Skeletal muscle satellite cell (primary cell): Measurements from ENCODE around the gene NOC2L.
"Not testable (repeated sequence)": the region's sequence is repeated elsewhere in the genome, so short reads cannot be mapped to it uniquely, and the experiment has no call there.

Experiments used
- H3K27me3 ChIP-seq: 2 replicates; pipeline ENCODE4 v1.7.0; 2013; ENCODE audit warnings: low read length; ENCODE audit not compliant: control insufficient read depth, insufficient read depth
- H3K36me3 ChIP-seq: 2 replicates; pipeline ENCODE4 v1.7.0; 2013; ENCODE audit warnings: mild to moderate bottlenecking, control low read depth, low read length; ENCODE audit not compliant: insufficient read depth
- H3K4me1 ChIP-seq: 2 replicates; pipeline ENCODE4 v1.7.0; 2013; ENCODE audit warnings: low read length; ENCODE audit not compliant: control insufficient read depth, insufficient read depth
- H3K4me2 ChIP-seq: 2 replicates; pipeline ENCODE4 v1.7.0; 2013; ENCODE audit warnings: mild to moderate bottlenecking, low read length
- H3K4me3 ChIP-seq: 2 replicates; pipeline ENCODE4 v1.7.0; 2013; ENCODE audit warnings: low read length
- H3K9ac ChIP-seq: 2 replicates; pipeline ENCODE4 v1.7.0; 2013; ENCODE audit warnings: mild to moderate bottlenecking, low read depth, low read length, moderate library complexity
- H3K9me3 ChIP-seq: replicated peaks from 2 replicates; pipeline ENCODE4 v1.7.0; 2013; ENCODE audit warnings: mild to moderate bottlenecking, control low read depth, low read length

NOC2L gene

DNA sequence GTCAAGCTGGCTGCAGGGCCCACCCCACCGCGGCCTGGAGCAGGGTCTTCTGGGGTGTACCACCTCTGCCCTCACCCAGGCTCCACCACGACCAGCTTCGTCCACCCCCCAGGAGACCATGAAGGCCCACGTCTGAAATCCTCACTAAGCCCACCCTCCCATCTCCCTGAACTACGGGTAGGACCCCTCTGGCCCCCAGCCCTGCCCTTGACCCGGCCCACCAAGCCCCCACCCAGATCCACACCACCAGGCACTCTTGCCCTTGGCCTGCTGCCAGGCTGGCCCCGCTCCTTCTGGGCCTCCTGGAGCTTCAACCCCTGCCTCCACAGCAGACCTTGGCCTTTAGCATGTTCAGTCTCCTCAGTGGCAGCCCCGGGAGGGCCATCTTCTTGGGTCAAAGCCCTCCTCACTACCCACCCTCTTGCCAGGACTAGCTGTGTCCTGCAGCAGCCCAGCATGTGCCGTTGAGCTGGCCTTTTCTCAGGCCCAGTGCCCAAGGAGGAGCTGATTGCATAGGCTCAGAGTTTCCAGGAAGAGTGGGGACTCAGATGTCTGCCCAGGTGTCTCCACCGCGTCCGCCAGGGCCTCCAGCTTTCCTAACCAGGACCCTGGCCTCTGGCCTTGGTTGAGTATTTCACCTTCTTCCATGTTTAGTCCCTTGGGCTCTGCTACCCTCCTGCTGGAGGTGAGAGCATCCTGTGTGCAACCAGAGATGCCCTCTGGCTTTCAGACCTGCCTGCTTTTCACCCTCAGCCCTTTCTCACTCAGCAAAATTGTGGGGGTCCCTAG, 53.1 kb downstream of the NOC2L start:
- peak overlapping the region; percentile 15 for H3K4me3 ChIP-seq
- no peaks in the 10 kb centered on the region for H3K9me3 ChIP-seq
- peaks cover 3% of the 10 kb centered on the region for H3K27me3 ChIP-seq
- no peak overlapping the region for H3K9ac ChIP-seq
- H3K4me2 ChIP-seq: peak overlapping the region; percentile 62
- no peaks in the 10 kb centered on the region for H3K36me3 ChIP-seq
- H3K4me1 ChIP-seq: peaks cover 40% of the 10 kb centered on the region

DNA sequence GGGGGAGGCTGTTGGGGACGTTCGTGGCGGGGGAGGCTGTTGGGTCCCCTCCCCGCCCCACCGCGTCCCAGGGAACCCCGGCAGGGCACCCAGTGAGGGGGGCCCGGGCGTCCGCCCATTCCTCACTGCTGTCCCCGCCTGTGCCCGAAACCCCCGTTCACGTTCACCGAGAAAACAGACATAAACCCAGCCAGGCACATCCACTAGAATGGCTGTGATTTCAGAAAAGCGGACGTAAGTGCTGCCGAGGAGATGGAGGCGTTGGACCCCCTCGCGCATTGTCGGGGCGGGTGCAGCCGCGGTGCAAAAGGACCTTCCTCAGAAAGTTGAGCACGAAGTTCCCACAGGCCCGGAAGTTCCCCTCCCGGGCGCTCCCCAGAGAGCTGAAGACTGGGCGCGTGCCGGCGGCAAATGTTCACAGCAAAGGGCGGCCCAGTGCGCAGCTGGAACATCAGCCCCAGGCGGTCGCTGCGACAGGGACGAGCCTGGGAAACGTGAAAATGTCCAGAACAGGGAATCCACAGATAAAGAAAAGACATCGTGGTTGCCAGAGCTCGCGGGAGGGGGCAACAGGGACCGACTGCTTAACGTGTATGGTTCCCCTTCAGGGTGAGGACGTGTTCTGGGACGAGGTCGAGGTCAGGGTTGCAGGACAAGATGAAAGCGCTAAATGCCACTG, 53.8 kb downstream of the NOC2L start:
- H3K9ac ChIP-seq: peak overlapping the region; percentile 0

DNA sequence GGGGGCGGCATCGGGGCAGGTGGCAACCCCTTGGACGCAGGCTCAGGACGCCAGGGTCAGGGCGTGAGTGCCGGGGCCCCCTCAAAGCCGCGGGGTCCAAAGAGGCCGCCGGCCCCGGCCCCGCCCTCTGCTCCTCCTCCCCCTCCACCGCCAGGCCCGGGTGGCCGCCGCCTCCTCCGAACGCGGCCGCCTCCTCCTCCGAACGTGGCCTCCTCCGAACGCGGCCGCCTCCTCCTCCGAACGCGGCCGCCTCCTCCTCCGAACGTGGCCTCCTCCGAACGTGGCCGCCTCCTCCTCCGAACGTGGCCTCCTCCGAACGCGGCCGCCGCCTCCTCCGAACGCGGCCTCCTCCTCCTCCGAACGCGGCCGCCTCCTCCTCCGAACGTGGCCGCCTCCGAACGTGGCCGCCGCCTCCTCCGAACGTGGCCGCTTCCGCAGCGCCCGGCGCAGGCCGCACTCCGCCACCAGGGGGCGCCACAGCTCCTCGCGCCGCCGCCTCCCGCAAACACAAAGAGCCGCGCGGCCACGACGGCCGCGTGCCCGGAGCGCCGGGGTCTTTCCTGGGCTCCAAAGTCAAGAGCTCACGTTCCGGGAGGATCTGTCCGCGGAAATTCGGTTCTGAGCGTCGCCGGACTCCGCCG, 54.6 kb downstream of the NOC2L start:
- H3K4me3 ChIP-seq: peak overlapping the region; percentile 61
- peak overlapping the region; percentile 44 for H3K9ac ChIP-seq
- no peaks in the 10 kb centered on the region for H3K36me3 ChIP-seq
- peak overlapping the region; percentile 62 for H3K4me2 ChIP-seq
- peaks cover 31% of the 10 kb centered on the region for H3K4me1 ChIP-seq
- no peaks in the 10 kb centered on the region for H3K9me3 ChIP-seq
- H3K27me3 ChIP-seq: peaks cover 12% of the 10 kb centered on the region

More for the DNA sequence above, 53.8 kb downstream of the NOC2L start:
- Histone ChIP-seq H3K27me3 (peaks cover 6% of the 10 kb centered on the region), H3K4me1 (peaks cover 32% of the 10 kb centered on the region), H3K36me3 (no peaks in the 10 kb centered on the region), H3K9me3 (no peaks in the 10 kb centered on the region), H3K4me2 (peak overlapping the region; percentile 62), H3K4me3 (peak overlapping the region; percentile 53)

DNA sequence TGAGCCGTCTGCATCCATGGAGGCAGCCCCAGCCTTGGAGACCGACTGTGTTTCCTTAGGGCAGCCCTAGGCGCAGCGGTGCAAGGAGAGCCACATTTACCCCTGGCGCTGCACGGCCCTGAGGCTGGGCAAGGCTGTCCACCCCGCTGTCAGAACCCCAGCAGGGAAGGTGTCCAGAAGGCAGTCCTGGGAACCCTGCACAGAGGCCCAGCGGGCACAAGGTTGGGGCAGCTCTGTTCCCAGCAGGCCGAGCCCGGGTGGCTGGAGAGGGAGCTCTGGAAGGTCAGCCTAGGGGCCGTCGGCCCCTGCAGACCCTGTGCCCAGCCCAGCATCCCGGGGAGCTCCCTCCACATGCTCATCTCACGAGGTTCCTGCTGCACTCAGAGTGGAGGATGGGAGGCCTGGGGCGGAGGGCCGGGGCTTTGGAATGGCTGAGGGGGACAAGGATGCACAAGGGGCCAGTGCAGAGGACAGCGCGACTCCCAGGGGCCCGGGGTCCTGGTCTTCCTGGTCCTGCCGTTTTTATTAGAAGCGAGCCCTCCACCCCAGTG, 55.3 kb downstream of the NOC2L start:
- H3K4me2 ChIP-seq: peak overlapping the region; percentile 62
- no peak overlapping the region for H3K9ac ChIP-seq
- H3K36me3 ChIP-seq: no peaks in the 10 kb centered on the region
- H3K27me3 ChIP-seq: peaks cover 12% of the 10 kb centered on the region
- H3K4me1 ChIP-seq: peaks cover 31% of the 10 kb centered on the region
- no peaks in the 10 kb centered on the region for H3K9me3 ChIP-seq
- peak overlapping the region; percentile 61 for H3K4me3 ChIP-seq

DNA sequence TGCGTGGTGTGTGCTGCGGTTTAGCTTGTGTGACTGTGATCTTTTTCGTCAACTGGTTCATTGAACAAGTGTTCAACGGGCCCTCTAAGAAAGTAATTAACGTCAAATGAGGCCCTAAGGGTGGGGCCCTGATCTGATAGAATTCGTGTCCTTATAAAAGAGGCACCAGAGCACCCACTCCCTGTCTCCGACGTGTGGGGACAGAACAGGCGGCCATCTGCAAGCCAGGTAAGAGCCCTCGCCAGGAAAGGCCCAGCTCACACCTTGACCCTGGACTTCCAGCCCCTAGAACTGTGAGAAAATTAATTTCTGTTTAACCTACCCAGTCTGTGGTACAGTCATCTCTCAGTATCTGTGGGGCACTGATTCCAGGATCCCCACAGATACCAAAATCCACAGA, 55.8 kb downstream of the NOC2L start:
- peaks cover 17% of the 10 kb centered on the region for H3K27me3 ChIP-seq
- no peak overlapping the region for H3K4me3 ChIP-seq
- no peaks in the 10 kb centered on the region for H3K36me3 ChIP-seq
- H3K9ac ChIP-seq: no peak overlapping the region
- H3K9me3 ChIP-seq: no peaks in the 10 kb centered on the region
- H3K4me2 ChIP-seq: no peak overlapping the region
- H3K4me1 ChIP-seq: peaks cover 31% of the 10 kb centered on the region

DNA sequence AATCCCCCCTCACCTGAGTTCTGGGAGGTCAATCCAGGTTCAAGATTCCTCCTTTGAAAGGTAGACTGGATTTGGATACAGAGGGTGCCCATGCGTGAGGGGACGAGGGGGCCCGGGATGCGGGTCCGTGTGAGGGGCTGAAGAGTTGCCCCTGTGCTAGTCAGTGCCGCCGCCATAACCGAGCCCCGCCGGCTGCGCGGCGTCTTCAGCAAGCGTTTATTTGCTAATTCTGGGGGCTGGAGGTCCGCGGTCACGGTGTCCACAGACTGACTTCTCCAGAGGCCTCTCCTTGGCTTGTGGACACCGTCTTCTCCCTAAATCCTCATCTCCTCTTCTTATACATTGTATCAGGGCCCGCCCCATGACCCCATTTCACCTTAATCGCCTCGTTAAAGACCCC, 56.3 kb downstream of the NOC2L start:
- Histone ChIP-seq H3K27me3 (peaks cover 22% of the 10 kb centered on the region), H3K36me3 (no peaks in the 10 kb centered on the region), H3K9me3 (no peaks in the 10 kb centered on the region), H3K4me2 (no peak overlapping the region), H3K4me1 (peaks cover 30% of the 10 kb centered on the region), H3K4me3 (no peak overlapping the region), H3K9ac (no peak overlapping the region)

DNA sequence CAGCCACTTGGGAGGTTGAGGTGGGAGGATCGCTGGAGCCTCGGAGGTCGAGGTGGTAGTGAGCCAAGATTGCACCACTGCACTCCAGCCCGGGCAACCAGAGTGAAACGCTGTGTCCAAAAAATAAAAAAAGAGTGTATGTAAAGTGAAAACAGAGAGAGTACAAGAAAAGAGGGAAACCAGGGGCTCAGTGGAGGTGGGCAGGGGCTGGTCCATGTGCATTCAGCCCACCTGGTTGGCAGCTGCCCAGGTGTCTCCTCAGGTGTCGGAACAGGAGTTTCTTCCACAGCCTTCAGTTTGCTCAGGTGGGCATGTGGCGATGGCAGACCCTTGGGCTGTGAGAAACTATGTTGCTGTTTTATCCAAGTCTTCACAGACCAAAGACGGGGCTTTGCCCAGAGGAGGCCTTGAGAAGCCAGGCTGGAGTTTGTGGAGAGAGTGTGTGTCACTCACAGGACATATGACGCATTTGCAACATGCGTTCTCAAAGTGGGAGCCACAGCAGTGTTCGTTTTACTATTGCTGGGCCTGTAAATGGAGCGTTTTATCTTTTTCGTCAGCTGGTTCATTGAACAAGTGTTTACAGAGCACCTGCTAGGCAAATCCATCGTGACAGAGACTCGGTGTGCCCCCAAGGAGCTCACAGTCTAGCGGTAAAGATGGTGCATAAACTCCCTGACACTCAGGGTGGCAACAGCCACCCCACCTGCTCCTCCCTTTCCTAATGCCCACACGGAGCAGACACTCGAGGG, 57.8 kb downstream of the NOC2L start:
- peaks cover 30% of the 10 kb centered on the region for H3K27me3 ChIP-seq
- H3K9ac ChIP-seq: no peak overlapping the region
- no peaks in the 10 kb centered on the region for H3K9me3 ChIP-seq
- peaks cover 15% of the 10 kb centered on the region for H3K4me1 ChIP-seq
- no peak overlapping the region for H3K4me2 ChIP-seq
- no peaks in the 10 kb centered on the region for H3K36me3 ChIP-seq
- H3K4me3 ChIP-seq: no peak overlapping the region

DNA sequence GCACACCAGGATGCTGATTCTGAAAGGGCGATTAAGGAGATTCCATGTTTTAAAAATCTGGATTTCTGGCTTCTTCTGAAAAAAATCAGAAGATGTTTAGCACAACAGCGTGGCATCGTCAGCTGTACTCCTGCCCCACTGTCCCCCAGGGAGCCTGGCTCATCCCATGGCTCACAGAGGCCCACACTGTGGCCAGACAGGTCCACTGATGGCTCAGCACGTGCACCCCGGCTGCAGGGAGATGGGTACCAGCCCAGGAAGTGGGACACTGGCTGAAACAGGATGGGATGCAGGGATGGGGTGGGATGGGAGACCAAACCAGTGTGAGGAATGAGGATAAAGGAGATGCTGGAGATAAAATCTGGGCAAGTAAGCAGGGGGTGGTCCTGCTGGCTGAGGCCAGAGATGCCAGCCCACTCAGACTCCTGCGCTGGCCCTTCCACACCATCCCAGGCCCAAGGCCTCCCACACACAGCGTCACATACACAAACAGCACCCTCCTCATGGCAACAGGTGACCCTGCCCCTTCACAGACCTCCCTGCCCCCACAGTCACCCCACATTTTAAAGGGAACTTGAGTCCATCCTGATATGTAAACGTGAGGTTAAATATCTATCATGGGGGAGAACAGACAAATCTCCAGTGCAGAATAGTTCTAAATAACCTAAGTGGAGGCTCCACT, 59.3 kb downstream of the NOC2L start:
- H3K27me3 ChIP-seq: peaks cover 34% of the 10 kb centered on the region

DNA sequence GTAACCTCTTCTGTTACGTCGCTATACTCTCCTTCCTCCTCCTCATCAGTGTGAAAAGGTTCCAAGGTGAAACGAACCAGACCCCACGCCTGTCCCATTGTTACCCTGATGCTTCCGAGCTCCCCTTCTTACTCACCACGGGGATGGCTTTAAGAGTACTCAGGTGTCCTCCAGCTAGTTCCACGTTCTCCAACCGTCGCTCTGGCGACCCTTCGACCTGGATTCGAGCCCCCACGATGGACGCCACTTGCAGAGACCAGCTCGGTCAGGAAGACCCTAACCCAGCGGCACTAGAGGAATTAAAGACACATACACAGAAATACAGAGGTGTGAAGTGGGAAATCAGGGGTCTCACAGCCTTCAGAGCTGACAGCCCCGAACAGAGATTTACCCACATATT, 61.1 kb downstream of the NOC2L start:
- H3K4me2 ChIP-seq, H3K9me3 ChIP-seq, H3K36me3 ChIP-seq, H3K9ac ChIP-seq, H3K4me3 ChIP-seq, H3K4me1 ChIP-seq: not testable (repeated sequence)
- peaks cover 43% of the 10 kb centered on the region for H3K27me3 ChIP-seq

More for the DNA sequence above, 59.3 kb downstream of the NOC2L start:
- Histone ChIP-seq H3K36me3 (no peaks in the 10 kb centered on the region), H3K9ac (no peak overlapping the region), H3K4me2 (no peak overlapping the region), H3K4me3 (no peak overlapping the region), H3K4me1 (peaks cover 4% of the 10 kb centered on the region), H3K9me3 (no peaks in the 10 kb centered on the region)

DNA sequence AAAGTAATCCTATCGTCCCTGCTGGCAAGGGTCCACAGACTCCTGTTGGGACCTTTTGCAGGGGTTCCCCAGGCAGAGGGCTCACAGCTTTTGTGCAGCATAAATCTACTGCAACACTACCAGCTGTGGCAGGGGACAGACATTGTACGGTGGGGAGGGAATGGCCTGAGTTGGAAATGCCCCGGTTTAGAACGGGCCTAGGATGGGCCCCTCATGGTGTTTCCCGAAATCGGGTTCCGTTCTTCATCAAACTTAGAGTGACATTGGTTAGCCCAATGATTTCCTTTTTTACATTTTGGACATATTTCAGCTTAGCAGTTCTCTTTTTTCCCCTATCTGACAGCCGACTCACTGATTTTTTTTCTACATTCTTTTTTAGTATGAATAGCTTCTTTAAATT, 61.8 kb downstream of the NOC2L start:
- H3K27me3 ChIP-seq: peaks cover 45% of the 10 kb centered on the region
- no peaks in the 10 kb centered on the region for H3K36me3 ChIP-seq
- H3K4me1 ChIP-seq: no peaks in the 10 kb centered on the region
- no peak overlapping the region for H3K4me3 ChIP-seq
- H3K9me3 ChIP-seq: no peaks in the 10 kb centered on the region
- H3K4me2 ChIP-seq: no peak overlapping the region
- no peak overlapping the region for H3K9ac ChIP-seq
